NOMO-1 treated with DMSO at 0.1 percent for 48 hours (cell line): ENCODE data around the gene CNPY4.
"Not testable (repeated sequence)": the region's sequence is repeated elsewhere in the genome, so short reads cannot be mapped to it uniquely, and the experiment has no call there.

ENCODE experiments used
- DNase-seq: peaks from one replicate; lab custom pipeline; 2025; ENCODE audit not compliant: unreplicated experiment; lab: John Stamatoyannopoulos, UW

The CNPY4 gene

GRCh38 chr7:100118388-100119071 lies 904 bp upstream of the CNPY4 start:
- DNase-seq: no peak

GRCh38 chr7:100119970-100120732 lies 717 bp downstream of the CNPY4 start:
- peak; percentile 69 for DNase-seq

- no peak for DNase-seq
Measured at GRCh38 chr7:100120733-100121036, 1.3 kb downstream of the CNPY4 start.

- DNase-seq: no peak
Measured at GRCh38 chr7:100122067-100122466, 2.6 kb downstream of the CNPY4 start.

- DNase-seq: no peak
Measured at GRCh38 chr7:100122568-100122967, 3.1 kb downstream of the CNPY4 start.

- no peak for DNase-seq
Measured at GRCh38 chr7:100124301-100125230, 5.1 kb downstream of the CNPY4 start.

- DNase-seq: no peak
Measured at GRCh38 chr7:100126239-100126930, 7.0 kb downstream of the CNPY4 start.

- peak; percentile 92 for DNase-seq
Measured at GRCh38 chr7:100126931-100127865, 7.8 kb downstream of the CNPY4 start, which contains the start of gene MBLAC1. Gene MBLAC1 (plus strand): TSS chr7:100126967. CDS start chr7:100127396, 429 bp downstream.

- DNase-seq: peak; percentile 27
Measured at GRCh38 chr7:100127866-100128636, 8.6 kb downstream of the CNPY4 start.

GRCh38 chr7:100128637-100128963 lies 9.2 kb downstream of the CNPY4 start:
- DNase-seq: no peak

GRCh38 chr7:100130220-100130607 lies 10.8 kb downstream of the CNPY4 start:
- DNase-seq: not testable (repeated sequence)

GRCh38 chr7:100130608-100131453 lies 11.4 kb downstream of the CNPY4 start:
- DNase-seq: peak; percentile 69

GRCh38 chr7:100132126-100132525 lies 12.7 kb downstream of the CNPY4 start:
- no peak for DNase-seq

GRCh38 chr7:100132697-100133151 lies 13.3 kb downstream of the CNPY4 start:
- DNase-seq: peak; percentile 82

GRCh38 chr7:100137851-100138760 lies 18.7 kb downstream of the CNPY4 start:
- DNase-seq: no peak

- peak; percentile 94 for DNase-seq
Measured at GRCh38 chr7:100141555-100141949, 22.1 kb downstream of the CNPY4 start.

- DNase-seq: no peak
Measured at GRCh38 chr7:100142461-100142860, 23.0 kb downstream of the CNPY4 start.
